Renal cortical epithelial cell (primary cell): ENCODE results near the gene FNDC7. TPM values are rescaled to one million over a fixed set of nuclear protein-coding genes. Genes with fewer than 3 reads are reported as not detected.

Experiments
- total RNA-seq: library from RNA; depleted of rRNA; stranded (reverse); fragments of >200 nt; gene quantifications from 2 replicates; pipeline ENCODE4 v1.2.3, GENCODE V29; 2014

Gene FNDC7
- total RNA-seq, 1 donor from 2014 or later, result not detected

Other genes starting within 250 kb of the FNDC7 start
- gene EEIG2, start 152.8 kb upstream of the FNDC7 start, total RNA-seq, result 4.0 and 6.2 TPM in 2 replicates
- 2.3 and 2.9 TPM in 2 replicates for gene HENMT1, start 51.8 kb upstream of the FNDC7 start, total RNA-seq
- 7.8 and 17.5 TPM in 2 replicates for gene PRPF38B, start 20.6 kb upstream of the FNDC7 start, total RNA-seq
- 72.4 and 89.8 TPM in 2 replicates for gene STXBP3, start 33.8 kb downstream of the FNDC7 start, total RNA-seq
- gene AKNAD1, start 144.2 kb downstream of the FNDC7 start, total RNA-seq, result not detected in 2 replicates
- 18.6 and 30.9 TPM in 2 replicates for gene GPSM2, start 164.1 kb downstream of the FNDC7 start, total RNA-seq